ENCODE results near the gene CXCL8. TPM values are rescaled to one million over a fixed set of nuclear protein-coding genes. Genes with fewer than 3 reads are reported as not detected.

CXCL8 gene
- polyA plus RNA-seq, 1 donor from 2014 or later = not detected

DNA sequence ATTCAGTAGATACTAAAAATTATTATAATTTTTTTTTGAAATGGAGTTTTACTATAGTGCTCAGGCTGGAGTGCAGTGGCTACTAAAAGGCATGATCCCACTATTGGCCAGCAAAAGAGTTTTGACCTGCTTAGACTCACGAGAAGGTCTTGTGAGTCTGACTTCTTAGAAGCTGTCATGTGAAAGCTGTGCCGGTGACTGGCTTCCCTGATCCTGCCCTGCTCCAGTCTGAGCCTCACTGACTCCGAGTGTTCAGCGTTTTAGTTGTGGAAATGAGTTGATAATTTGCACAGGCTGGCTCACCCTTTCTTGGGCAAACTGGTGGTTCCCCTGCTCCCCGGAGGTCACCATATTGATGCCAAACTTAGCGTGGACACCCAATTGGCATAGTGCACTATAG lies 16.4 kb upstream of the CXCL8 start:
- no peak overlapping the region for H3K4me3 ChIP-seq (ENCODE audit: low read length)
- H3K27ac ChIP-seq (ENCODE audit: low read length) = no peak overlapping the region
- no peaks in the 10 kb centered on the region for H4K20me1 ChIP-seq (ENCODE audit: insufficient read depth)
- no peak overlapping the region for H2AFZ ChIP-seq (ENCODE audit: low read depth, low read length)
- no peak overlapping the region for H3K9ac ChIP-seq (ENCODE audit: low read length)
- TF ChIP-seq, protein P1, sequence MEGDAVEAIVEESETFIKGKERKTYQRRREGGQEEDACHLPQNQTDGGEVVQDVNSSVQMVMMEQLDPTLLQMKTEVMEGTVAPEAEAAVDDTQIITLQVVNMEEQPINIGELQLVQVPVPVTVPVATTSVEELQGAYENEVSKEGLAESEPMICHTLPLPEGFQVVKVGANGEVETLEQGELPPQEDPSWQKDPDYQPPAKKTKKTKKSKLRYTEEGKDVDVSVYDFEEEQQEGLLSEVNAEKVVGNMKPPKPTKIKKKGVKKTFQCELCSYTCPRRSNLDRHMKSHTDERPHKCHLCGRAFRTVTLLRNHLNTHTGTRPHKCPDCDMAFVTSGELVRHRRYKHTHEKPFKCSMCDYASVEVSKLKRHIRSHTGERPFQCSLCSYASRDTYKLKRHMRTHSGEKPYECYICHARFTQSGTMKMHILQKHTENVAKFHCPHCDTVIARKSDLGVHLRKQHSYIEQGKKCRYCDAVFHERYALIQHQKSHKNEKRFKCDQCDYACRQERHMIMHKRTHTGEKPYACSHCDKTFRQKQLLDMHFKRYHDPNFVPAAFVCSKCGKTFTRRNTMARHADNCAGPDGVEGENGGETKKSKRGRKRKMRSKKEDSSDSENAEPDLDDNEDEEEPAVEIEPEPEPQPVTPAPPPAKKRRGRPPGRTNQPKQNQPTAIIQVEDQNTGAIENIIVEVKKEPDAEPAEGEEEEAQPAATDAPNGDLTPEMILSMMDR (IDR thresholded peaks at IDR 0.05; ENCODE audit: poor library complexity, severe bottlenecking) = no peak
- no peak for TF ChIP-seq EP300 (conservative IDR thresholded peaks at IDR 0.05; ENCODE audit: poor library complexity, severe bottlenecking)
- no peak for TF ChIP-seq RAD21 (conservative IDR thresholded peaks at IDR 0.05)
- TF ChIP-seq SMC3 (conservative IDR thresholded peaks at IDR 0.05; ENCODE audit: poor library complexity) = no peak
- no peak for TF ChIP-seq TAF1 (IDR thresholded peaks at IDR 0.05; ENCODE audit: low read depth)
- TF ChIP-seq MXI1 (conservative IDR thresholded peaks at IDR 0.05; ENCODE audit: poor library complexity, severe bottlenecking) = no peak
- TF ChIP-seq, protein P2, sequence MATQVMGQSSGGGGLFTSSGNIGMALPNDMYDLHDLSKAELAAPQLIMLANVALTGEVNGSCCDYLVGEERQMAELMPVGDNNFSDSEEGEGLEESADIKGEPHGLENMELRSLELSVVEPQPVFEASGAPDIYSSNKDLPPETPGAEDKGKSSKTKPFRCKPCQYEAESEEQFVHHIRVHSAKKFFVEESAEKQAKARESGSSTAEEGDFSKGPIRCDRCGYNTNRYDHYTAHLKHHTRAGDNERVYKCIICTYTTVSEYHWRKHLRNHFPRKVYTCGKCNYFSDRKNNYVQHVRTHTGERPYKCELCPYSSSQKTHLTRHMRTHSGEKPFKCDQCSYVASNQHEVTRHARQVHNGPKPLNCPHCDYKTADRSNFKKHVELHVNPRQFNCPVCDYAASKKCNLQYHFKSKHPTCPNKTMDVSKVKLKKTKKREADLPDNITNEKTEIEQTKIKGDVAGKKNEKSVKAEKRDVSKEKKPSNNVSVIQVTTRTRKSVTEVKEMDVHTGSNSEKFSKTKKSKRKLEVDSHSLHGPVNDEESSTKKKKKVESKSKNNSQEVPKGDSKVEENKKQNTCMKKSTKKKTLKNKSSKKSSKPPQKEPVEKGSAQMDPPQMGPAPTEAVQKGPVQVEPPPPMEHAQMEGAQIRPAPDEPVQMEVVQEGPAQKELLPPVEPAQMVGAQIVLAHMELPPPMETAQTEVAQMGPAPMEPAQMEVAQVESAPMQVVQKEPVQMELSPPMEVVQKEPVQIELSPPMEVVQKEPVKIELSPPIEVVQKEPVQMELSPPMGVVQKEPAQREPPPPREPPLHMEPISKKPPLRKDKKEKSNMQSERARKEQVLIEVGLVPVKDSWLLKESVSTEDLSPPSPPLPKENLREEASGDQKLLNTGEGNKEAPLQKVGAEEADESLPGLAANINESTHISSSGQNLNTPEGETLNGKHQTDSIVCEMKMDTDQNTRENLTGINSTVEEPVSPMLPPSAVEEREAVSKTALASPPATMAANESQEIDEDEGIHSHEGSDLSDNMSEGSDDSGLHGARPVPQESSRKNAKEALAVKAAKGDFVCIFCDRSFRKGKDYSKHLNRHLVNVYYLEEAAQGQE (IDR thresholded peaks at IDR 0.05; ENCODE audit: borderline replicate concordance) = no peak
- TF ChIP-seq POLR2AphosphoS5 (IDR thresholded peaks at IDR 0.05) = no peak
- no peak for TF ChIP-seq EZH2 (IDR thresholded peaks at IDR 0.05; ENCODE audit: borderline replicate concordance, insufficient read depth, low read length, poor library complexity, severe bottlenecking)
- H3K9me2 ChIP-seq (ENCODE audit: insufficient read depth, low read length) = no peaks in the 10 kb centered on the region
- no peaks in the 10 kb centered on the region for H3K27me3 ChIP-seq (ENCODE audit: insufficient read depth, low read depth, low read length)
- no peaks in the 10 kb centered on the region for H3K36me3 ChIP-seq (ENCODE audit: insufficient read depth, low read length)
- H3K4me2 ChIP-seq (ENCODE audit: low read length) = no peak overlapping the region
- H3K9me3 ChIP-seq (ENCODE audit: low read length) = no peaks in the 10 kb centered on the region
- no peaks in the 10 kb centered on the region for H3F3A ChIP-seq (ENCODE audit: insufficient read depth, low read length, poor library complexity, severe bottlenecking)
- no peaks in the 10 kb centered on the region for H3K79me2 ChIP-seq (replicated peaks; ENCODE audit: insufficient read depth, low read length)

DNA sequence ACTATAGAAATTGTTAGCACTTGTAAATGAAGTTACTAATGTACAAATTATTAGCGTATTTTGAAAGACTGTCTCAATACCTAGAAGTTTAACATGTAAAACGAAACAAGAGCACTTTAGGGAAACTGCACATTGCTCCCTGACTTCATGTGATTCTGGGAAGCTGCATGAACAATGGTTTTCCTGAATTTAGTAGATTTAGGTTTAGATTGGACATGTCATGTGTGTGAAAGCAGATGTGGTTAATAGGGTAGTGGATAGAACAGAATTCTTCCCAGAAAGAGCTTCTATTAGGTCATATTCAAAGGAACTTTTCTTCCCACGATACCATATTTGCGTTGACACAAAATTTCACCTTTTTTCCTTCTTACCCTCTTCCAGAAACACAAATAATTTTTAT lies 14.9 kb upstream of the CXCL8 start:
- Histone ChIP-seq H2AFZ (ENCODE audit: low read depth, low read length) (no peak overlapping the region), H3K27ac (ENCODE audit: low read length) (no peak overlapping the region), H3K27me3 (ENCODE audit: insufficient read depth, low read depth, low read length) (no peaks in the 10 kb centered on the region), H3K9me2 (ENCODE audit: insufficient read depth, low read length) (no peaks in the 10 kb centered on the region), H3K4me3 (ENCODE audit: low read length) (no peak overlapping the region), H3K9ac (ENCODE audit: low read length) (no peak overlapping the region), H3K79me2 (replicated peaks; ENCODE audit: insufficient read depth, low read length) (no peaks in the 10 kb centered on the region), H3F3A (ENCODE audit: insufficient read depth, low read length, poor library complexity, severe bottlenecking) (no peaks in the 10 kb centered on the region), H3K36me3 (ENCODE audit: insufficient read depth, low read length) (no peaks in the 10 kb centered on the region), H3K9me3 (ENCODE audit: low read length) (no peaks in the 10 kb centered on the region), H4K20me1 (ENCODE audit: insufficient read depth) (no peaks in the 10 kb centered on the region), H3K4me2 (ENCODE audit: low read length) (no peak overlapping the region)
- TF ChIP-seq RAD21 (conservative IDR thresholded peaks at IDR 0.05) (no peak), EZH2 (IDR thresholded peaks at IDR 0.05; ENCODE audit: borderline replicate concordance, insufficient read depth, low read length, poor library complexity, severe bottlenecking) (no peak), TAF1 (IDR thresholded peaks at IDR 0.05; ENCODE audit: low read depth) (no peak), MXI1 (conservative IDR thresholded peaks at IDR 0.05; ENCODE audit: poor library complexity, severe bottlenecking) (no peak), POLR2AphosphoS5 (IDR thresholded peaks at IDR 0.05) (no peak), SMC3 (conservative IDR thresholded peaks at IDR 0.05; ENCODE audit: poor library complexity) (no peak), EP300 (conservative IDR thresholded peaks at IDR 0.05; ENCODE audit: poor library complexity, severe bottlenecking) (no peak)
- TF ChIP-seq, protein P2 (IDR thresholded peaks at IDR 0.05; ENCODE audit: borderline replicate concordance) = no peak
- TF ChIP-seq, protein P1 (IDR thresholded peaks at IDR 0.05; ENCODE audit: poor library complexity, severe bottlenecking) = no peak

Data from neural cell (in vitro differentiated cells).